ENCODE data around the gene VAMP1.
"Not testable (repeated sequence)": the region's sequence is repeated elsewhere in the genome, so short reads cannot be mapped to it uniquely, and the experiment has no call there.

VAMP1 gene

DNA sequence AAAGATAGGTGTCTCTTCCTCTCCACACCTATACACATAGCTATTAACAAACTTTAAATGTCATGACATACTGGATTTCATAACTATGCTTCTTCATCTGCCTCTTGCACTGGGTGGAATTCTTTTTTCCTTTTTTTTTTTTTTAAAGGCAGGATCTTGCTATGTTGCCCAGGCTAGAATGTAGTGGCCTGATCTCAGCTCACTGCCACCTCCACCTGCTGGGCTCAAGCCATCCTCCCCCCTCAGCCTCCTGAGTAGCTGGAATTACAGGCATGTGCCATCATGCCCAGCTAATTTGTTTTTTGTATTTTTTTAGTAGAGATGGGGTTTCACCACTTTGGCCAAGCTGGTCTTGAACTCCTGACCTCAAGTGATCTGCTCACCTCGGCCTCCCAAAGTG, 17.8 kb upstream of the VAMP1 start:
- POLR2A ChIA-PET = interaction anchor here (1.0 to 7.5 kb wide), 2 partner anchors 17 to 46 kb away, joined by 5 to 42 read pairs; partner anchors contain the start of genes GAPDH and VAMP1
- no peak for TF ChIP-seq CTBP1 (IDR thresholded peaks at IDR 0.05; ENCODE audit: borderline replicate concordance)
- TF ChIP-seq, protein P1, sequence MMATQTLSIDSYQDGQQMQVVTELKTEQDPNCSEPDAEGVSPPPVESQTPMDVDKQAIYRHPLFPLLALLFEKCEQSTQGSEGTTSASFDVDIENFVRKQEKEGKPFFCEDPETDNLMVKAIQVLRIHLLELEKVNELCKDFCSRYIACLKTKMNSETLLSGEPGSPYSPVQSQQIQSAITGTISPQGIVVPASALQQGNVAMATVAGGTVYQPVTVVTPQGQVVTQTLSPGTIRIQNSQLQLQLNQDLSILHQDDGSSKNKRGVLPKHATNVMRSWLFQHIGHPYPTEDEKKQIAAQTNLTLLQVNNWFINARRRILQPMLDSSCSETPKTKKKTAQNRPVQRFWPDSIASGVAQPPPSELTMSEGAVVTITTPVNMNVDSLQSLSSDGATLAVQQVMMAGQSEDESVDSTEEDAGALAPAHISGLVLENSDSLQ (IDR thresholded peaks at IDR 0.05) = no peak
- no peak for TF ChIP-seq LEF1 (IDR thresholded peaks at IDR 0.05; ENCODE audit: borderline replicate concordance)
- no peak for TF ChIP-seq FOXK2 (IDR thresholded peaks at IDR 0.05)
- 0 out of 2 replicates have a peak, but pooled peaks have one; percentile 9 for TF ChIP-seq ZNF384 (IDR thresholded peaks at IDR 0.05)
- no peak for TF ChIP-seq NFRKB (IDR thresholded peaks at IDR 0.05)
- no peak for TF ChIP-seq L3MBTL2 (conservative IDR thresholded peaks at IDR 0.05)
- no peak for TF ChIP-seq ARNT (IDR thresholded peaks at IDR 0.05)
- TF ChIP-seq SUZ12 (IDR thresholded peaks at IDR 0.05) = no peak
- no peak for DNase-seq (ENCODE audit: extremely low spot score)
- CTCF ChIA-PET = interaction anchor here (1.8 kb wide), 1 partner anchor 49 kb away, joined by 4 read pairs; no protein-coding TSS in a partner anchor

DNA sequence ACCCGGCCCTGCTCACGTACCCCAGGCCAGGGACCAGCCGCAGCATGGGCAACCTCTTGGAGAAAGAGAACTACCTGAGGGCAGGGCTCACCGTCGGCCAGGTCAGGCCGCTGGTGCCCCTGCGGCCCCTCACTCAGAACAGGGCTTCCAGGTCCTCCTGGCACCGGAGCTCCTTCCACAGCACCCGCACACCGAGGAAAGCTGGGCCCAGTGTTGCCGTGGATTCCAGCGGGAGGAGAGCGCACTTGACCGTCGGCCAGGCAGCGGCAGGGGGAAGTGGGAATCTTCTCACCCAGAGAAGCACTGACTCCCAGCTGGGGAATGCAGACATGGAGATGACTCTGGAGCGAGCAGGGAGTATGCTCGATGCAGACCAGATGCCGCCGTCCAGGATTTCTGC, 7.9 kb upstream of the VAMP1 start:
- ChIA-PET CTCF (no interaction called here), POLR2A (no interaction called here)
- no peak for DNase-seq (ENCODE audit: extremely low spot score)
- no peak for TF ChIP-seq SP1 (IDR thresholded peaks at IDR 0.05)

DNA sequence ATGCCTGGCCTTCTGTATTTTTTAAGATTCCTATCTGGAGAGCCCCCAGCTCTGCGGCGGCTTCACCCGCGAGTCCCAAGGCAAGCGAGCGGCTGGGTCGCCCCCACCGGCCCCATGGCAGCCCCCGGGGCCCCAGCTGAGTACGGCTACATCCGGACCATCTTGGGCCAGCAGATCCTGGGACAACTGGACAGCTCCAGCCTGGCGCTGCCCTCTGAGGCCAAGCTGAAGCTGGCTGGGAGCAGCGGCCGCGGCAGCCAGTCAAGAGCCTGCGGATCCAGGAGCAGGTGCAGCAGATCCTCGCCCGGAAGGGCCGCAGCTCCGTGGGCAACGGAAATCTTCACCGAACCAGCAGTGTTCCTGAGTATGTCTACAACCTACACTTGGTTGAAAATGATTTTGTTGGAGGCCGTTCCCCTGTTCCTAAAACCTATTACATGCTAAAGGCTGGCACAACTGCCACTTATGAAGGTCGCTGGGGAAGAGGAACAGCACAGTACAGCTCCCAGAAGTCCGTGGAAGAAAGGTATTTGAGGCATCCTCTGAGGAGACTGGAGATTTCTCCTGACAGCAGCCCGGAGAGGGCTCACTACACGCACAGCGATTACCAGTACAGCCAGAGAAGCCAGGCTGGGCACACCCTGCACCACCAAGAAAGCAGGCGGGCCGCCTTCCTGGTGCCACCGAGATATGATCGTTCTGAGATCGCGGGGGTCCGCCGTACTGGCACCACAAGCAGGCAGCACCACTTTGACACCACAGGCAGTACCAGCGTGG, 7.3 kb upstream of the VAMP1 start:
- POLR2A ChIA-PET = interaction anchor here (0.8 kb wide), 1 partner anchor 56 kb away, joined by 4 read pairs; the partner anchor contains the start of gene GAPDH

DNA sequence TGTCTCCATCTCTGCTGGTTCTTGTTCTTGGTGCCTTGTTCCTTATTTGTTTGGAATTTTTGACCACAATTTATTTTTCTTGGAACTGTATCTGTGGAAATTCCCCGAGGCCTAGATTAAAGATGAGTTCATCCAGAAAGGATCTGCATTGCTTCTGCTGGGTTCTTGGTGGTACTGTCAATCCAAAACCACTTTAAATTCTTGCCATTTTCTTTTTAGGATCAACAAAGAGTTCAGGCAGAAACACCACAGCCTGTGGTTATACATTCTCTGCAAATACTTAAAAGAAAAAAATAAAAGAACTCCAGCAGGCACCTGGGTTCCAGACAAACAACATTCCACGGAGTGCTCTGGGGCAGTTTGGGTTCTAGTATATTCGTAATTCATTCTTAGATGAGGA, 6.0 kb upstream of the VAMP1 start:
- no peak for DNase-seq (ENCODE audit: extremely low spot score)
- POLR2A ChIA-PET = no interaction called here
- CTCF ChIA-PET = no interaction called here
- TF ChIP-seq CTBP1 (IDR thresholded peaks at IDR 0.05; ENCODE audit: borderline replicate concordance) (no peak), FOXK2 (IDR thresholded peaks at IDR 0.05) (no peak), SUZ12 (IDR thresholded peaks at IDR 0.05) (no peak), FOXM1 (IDR thresholded peaks at IDR 0.05; ENCODE audit: borderline replicate concordance) (no peak), TARDBP (IDR thresholded peaks at IDR 0.05) (no peak), HDGF (IDR thresholded peaks at IDR 0.05; ENCODE audit: borderline replicate concordance) (no peak), ZNF384 (IDR thresholded peaks at IDR 0.05) (no peak), LEF1 (IDR thresholded peaks at IDR 0.05; ENCODE audit: borderline replicate concordance) (no peak), ELF4 (IDR thresholded peaks at IDR 0.05) (no peak), ARNT (IDR thresholded peaks at IDR 0.05) (no peak), NFRKB (IDR thresholded peaks at IDR 0.05) (no peak), BHLHE40 (IDR thresholded peaks at IDR 0.05; ENCODE audit: borderline replicate concordance) (no peak), L3MBTL2 (conservative IDR thresholded peaks at IDR 0.05) (no peak), FOXA1 (IDR thresholded peaks at IDR 0.05) (no peak), SP1 (IDR thresholded peaks at IDR 0.05) (no peak)

More for the DNA sequence above, 7.3 kb upstream of the VAMP1 start:
- CTCF ChIA-PET; DNase-seq (ENCODE audit: extremely low spot score): not testable (repeated sequence)

DNA sequence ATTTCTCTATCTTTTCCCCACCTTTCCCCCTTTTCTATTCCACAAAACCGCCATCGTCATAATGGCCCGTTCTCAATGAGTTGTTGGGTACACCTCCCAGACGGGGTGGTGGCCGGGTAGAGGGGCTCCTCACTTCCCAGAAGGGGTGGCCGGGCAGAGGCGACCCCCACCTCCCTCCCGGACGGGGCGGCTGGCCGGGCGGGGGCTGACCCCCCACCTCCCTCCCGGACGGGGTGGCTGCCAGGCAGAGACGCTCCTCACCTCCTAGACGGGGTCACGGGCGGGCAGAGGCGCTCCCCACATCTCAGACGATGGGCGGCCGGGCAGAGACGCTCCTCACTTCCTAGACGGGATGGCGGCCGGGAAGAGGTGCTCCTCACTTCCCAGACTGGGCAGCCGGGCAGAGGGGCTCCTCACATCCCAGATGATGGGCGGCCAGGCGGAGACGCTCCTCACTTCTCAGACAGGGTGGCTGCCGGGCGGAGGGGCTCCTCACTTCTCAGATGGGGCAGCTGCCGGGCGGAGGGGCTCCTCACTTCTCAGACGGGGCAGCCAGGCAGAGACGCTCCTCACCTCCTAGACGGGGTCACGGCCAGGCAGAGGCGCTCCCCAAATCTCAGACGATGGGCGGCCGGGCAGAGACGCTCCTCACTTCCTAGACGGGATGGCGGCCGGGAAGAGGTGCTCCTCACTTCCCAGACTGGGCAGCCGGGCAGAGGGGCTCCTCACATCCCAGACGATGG, 4.9 kb upstream of the VAMP1 start:
- DNase-seq (ENCODE audit: extremely low spot score); POLR2A ChIA-PET; CTCF ChIA-PET: not testable (repeated sequence)

DNA sequence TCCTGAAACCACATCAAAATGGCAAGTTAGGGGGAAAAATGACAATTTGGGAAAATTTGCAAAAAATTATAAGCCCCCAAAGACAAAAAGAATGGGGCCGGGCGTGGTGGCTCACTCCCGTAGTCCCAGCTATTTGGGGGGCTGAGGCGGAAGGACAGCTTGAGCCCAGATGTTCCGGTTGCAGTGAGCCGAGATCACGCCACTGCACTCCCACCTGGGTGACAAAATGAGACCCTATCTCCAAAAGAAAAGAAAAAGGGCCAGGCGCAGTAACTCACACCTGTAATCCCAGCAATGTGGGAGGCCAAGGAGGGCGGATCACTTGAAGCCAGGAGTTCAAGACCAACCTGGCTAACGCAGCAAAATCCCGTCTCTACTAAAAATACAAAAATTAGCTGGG, 2.0 kb upstream of the VAMP1 start:
- DNase-seq (ENCODE audit: extremely low spot score) = no peak
- no peak for TF ChIP-seq ARNT (IDR thresholded peaks at IDR 0.05)
- no peak for TF ChIP-seq FOXA1 (IDR thresholded peaks at IDR 0.05)
- TF ChIP-seq, protein P1 (IDR thresholded peaks at IDR 0.05) = no peak
- no peak for TF ChIP-seq FOXK2 (IDR thresholded peaks at IDR 0.05)
- no peak for TF ChIP-seq SUZ12 (IDR thresholded peaks at IDR 0.05)
- no peak for TF ChIP-seq L3MBTL2 (conservative IDR thresholded peaks at IDR 0.05)
- no peak for TF ChIP-seq SP1 (IDR thresholded peaks at IDR 0.05)
- TF ChIP-seq ELF4 (IDR thresholded peaks at IDR 0.05) = no peak
- ChIA-PET POLR2A (interaction anchor here (3.5 kb wide), 1 partner anchor 13 kb away, joined by 42 read pairs; no protein-coding TSS in a partner anchor), CTCF (no interaction called here)

DNA sequence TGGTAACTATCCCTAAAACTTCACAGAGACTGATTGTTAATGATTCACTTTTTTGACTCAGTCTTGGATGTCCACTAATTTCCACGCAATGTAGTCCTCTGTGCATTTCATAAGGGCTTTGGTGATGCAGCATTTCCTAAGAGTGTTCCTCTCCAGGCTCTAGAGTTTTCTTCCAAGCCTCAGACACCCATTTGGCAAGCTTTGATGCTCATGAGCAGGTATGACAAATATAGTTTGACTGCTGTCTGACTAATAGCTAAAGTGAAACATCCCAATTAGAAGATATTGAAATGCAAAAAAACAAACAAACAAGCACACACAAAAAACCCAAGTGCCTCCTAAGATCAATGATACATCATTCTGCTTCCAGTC, 1.5 kb upstream of the VAMP1 start:
- DNase-seq (ENCODE audit: extremely low spot score) = no peak
- ChIA-PET CTCF (no interaction called here), POLR2A (interaction anchor here (2.1 to 4.6 kb wide), 4 partner anchors 14 to 66 kb away, joined by 17 to 42 read pairs (median 30); partner anchors contain the start of gene MRPL51)
- no peak for TF ChIP-seq ZNF384 (IDR thresholded peaks at IDR 0.05)
- TF ChIP-seq, protein P1 (IDR thresholded peaks at IDR 0.05) = no peak
- no peak for TF ChIP-seq NFRKB (IDR thresholded peaks at IDR 0.05)
- TF ChIP-seq SP1 (IDR thresholded peaks at IDR 0.05) = no peak
- TF ChIP-seq CTBP1 (IDR thresholded peaks at IDR 0.05; ENCODE audit: borderline replicate concordance) = no peak
- TF ChIP-seq FOXA1 (IDR thresholded peaks at IDR 0.05) = no peak
- TF ChIP-seq HDGF (IDR thresholded peaks at IDR 0.05; ENCODE audit: borderline replicate concordance) = no peak
- no peak for TF ChIP-seq ARNT (IDR thresholded peaks at IDR 0.05)
- no peak for TF ChIP-seq SUZ12 (IDR thresholded peaks at IDR 0.05)
- no peak for TF ChIP-seq FOXK2 (IDR thresholded peaks at IDR 0.05)
- no peak for TF ChIP-seq BHLHE40 (IDR thresholded peaks at IDR 0.05; ENCODE audit: borderline replicate concordance)
- no peak for TF ChIP-seq L3MBTL2 (conservative IDR thresholded peaks at IDR 0.05)
- TF ChIP-seq FOXM1 (IDR thresholded peaks at IDR 0.05; ENCODE audit: borderline replicate concordance) = no peak
- no peak for TF ChIP-seq ELF4 (IDR thresholded peaks at IDR 0.05)
